Panc1 (cell line): ENCODE measurements around the gene ATP6V0D1. TPM values are rescaled to one million over a fixed set of nuclear protein-coding genes. Genes with fewer than 3 reads are reported as not detected.
"Not testable (repeated sequence)": the region's sequence is repeated elsewhere in the genome, so short reads cannot be mapped to it uniquely, and the experiment has no call there.

ENCODE experiments used
- ATAC-seq: fragments of 200-7000 bp; cut with Tn5 transposase; 2 replicates; pipeline ENCODE4 v1.9.1; 2020; ENCODE audit warnings: mild to moderate bottlenecking, moderate library complexity
- BruUV-seq: library from RNA; stranded (reverse); fragments of 400-500 nt; replicated peaks from 2 replicates; lab custom pipeline; 2021; lab: Mats Ljungman, UMichigan
- CTCF ChIA-PET: fragments of 300-600 bp; sonication (Branson Sonifier 250); formaldehyde crosslinking; loops from one replicate; lab custom pipeline; 2022; ENCODE audit warnings: antibody characterized with exemption; lab: Charles Lee
- POLR2A ChIA-PET: fragments of 300-600 bp; sonication (Branson Sonifier 250); formaldehyde crosslinking; loops from one replicate; lab custom pipeline; 2022; ENCODE audit warnings: antibody characterized with exemption; lab: Charles Lee
- DNase-seq: peaks from one replicate; pipeline ENCODE4 v3.0.0-alpha.2; 2010; ENCODE audit warnings: low read depth, low spot score
- H3K27ac ChIP-seq: 2 replicates; pipeline ENCODE4 v1.5.1; 2011; ENCODE audit warnings: mild to moderate bottlenecking, low read length, inconsistent platforms
- H3K27me3 ChIP-seq: fragments of 200-500 bp; sonication (Bioruptor generic); 2 replicates; pipeline ENCODE4 v1.6.0; 2014; ENCODE audit warnings: low read length, inconsistent platforms; ENCODE audit not compliant: control insufficient read depth, insufficient read depth
- H3K36me3 ChIP-seq: fragments of 200-500 bp; sonication (Bioruptor generic); 2 replicates; pipeline ENCODE4 v1.5.1; 2014; ENCODE audit warnings: inconsistent platforms, mild to moderate bottlenecking, low read length, moderate library complexity; ENCODE audit not compliant: control insufficient read depth, insufficient read depth
- H3K4me1 ChIP-seq: 2 replicates; pipeline ENCODE4 v1.5.1; 2011; ENCODE audit warnings: inconsistent platforms, mild to moderate bottlenecking, low read length, moderate library complexity; ENCODE audit not compliant: control insufficient read depth, insufficient read depth
- H3K4me3 ChIP-seq, 2 experiments: 2 replicates each; pipeline ENCODE4 v1.5.1; 2011 to 2012; ENCODE audit warnings: low read depth in 2 of 2, low read length in 2 of 2, mild to moderate bottlenecking in 2 of 2, inconsistent platforms in 1 of 2, moderate library complexity in 1 of 2
- H3K9me3 ChIP-seq: fragments of 200-500 bp; sonication (Bioruptor generic); 2 replicates; pipeline ENCODE4 v1.5.1; 2014; ENCODE audit warnings: low read depth, mild to moderate bottlenecking, inconsistent platforms, low read length, moderate library complexity; ENCODE audit not compliant: control insufficient read depth, insufficient read depth
- POLR2AphosphoS5 ChIP-seq: IDR thresholded peaks from 2 replicates; pipeline ENCODE4 v1.6.1; 2012; ENCODE audit warnings: mild to moderate bottlenecking, low read depth, low read length, moderate library complexity
- SIN3A ChIP-seq: IDR thresholded peaks from 2 replicates; pipeline ENCODE4 v1.6.1; 2012; ENCODE audit warnings: low read depth, mild to moderate bottlenecking, low read length, moderate library complexity, borderline replicate concordance; ENCODE audit not compliant: insufficient read depth
- TCF7L2 ChIP-seq: IDR thresholded peaks from 2 replicates; pipeline ENCODE4 v1.6.1; 2011; ENCODE audit warnings: mild to moderate bottlenecking, low read depth, low read length, inconsistent platforms
- in situ Hi-C: cut with HindIII; loops from 2 replicates; pipeline ENCODE4 v1.10.0; 2016; ENCODE audit warnings: low sequenced_read_pairs, low pct_unique_long_range_greater_than_20kb
- intact Hi-C: fragments of 100-400 bp; cut with micrococcal nuclease; formaldehyde crosslinking; loops from one replicate; pipeline ENCODE4 v1.10.0; 2022; ENCODE audit not compliant: unreplicated experiment
- total RNA-seq: library from RNA; stranded (reverse); gene quantifications from one replicate; pipeline ENCODE4 v1.2.1, GENCODE V29; 2021; ENCODE audit not compliant: unreplicated experiment
- TF ChIP-seq, protein P1 (sequence below): fragments of 450-650 bp; IDR thresholded peaks from 2 replicates; pipeline ENCODE4 v1.5.1; 2017; ENCODE audit warnings: mild to moderate bottlenecking
- TF ChIP-seq, protein P2 (sequence below), 2 experiments: IDR thresholded peaks; 2 replicates each; pipeline ENCODE4 v1.6.1; 2011 to 2012; ENCODE audit warnings: low read depth in 2 of 2, control low read depth in 1 of 2, low read length in 1 of 2, mild to moderate bottlenecking in 1 of 2, moderate library complexity in 1 of 2; ENCODE audit not compliant: insufficient read depth in 1 of 2

Gene ATP6V0D1
- total RNA-seq, 1 experiment from 2014 or later = 70.8 TPM

DNA sequence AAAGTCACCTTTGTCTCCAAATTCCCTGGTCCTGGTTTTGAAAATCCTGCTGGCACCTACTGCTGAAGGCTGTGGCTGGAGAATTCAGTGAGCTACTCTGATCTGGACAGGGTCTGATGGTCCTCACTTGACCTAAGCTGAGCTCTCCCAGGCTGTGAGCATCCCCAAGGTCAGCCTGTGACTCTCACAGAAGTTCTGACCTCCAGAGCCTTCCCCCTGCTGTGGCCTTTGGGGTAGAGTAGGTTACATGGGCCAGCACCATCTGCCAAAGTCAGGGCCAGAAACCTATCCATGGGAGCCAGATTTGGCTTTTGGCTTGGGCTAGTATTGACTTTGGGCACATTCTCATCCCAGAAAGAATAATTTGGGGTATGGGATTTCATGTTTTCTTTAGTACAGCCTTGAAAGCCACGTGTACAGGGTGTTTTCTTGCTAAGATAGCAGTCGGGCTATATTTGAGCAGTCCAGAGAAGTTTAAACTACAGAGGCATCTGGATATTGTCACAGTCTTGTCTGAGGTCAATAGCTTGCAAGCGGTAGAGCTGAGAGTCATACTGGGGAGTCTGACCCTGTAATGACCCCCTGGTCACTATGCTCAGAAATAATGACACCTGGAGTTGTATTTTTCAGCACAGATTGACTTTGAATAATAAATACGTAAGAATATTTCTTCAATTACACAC is 8.6 kb upstream of the ATP6V0D1 start:
- intact Hi-C loops = no loop called here
- in situ Hi-C loops = no loop called here
- Histone ChIP-seq H3K36me3 (no peaks in the 10 kb centered on the region), H3K4me1 (no peaks in the 10 kb centered on the region), H3K27me3 (no peaks in the 10 kb centered on the region), H3K27ac (no peak overlapping the region), H3K4me3 (no peak overlapping the region), H3K9me3 (no peaks in the 10 kb centered on the region)
- TF ChIP-seq POLR2AphosphoS5 (no peak), TCF7L2 (no peak), SIN3A (no peak)
- TF ChIP-seq, protein P1, sequence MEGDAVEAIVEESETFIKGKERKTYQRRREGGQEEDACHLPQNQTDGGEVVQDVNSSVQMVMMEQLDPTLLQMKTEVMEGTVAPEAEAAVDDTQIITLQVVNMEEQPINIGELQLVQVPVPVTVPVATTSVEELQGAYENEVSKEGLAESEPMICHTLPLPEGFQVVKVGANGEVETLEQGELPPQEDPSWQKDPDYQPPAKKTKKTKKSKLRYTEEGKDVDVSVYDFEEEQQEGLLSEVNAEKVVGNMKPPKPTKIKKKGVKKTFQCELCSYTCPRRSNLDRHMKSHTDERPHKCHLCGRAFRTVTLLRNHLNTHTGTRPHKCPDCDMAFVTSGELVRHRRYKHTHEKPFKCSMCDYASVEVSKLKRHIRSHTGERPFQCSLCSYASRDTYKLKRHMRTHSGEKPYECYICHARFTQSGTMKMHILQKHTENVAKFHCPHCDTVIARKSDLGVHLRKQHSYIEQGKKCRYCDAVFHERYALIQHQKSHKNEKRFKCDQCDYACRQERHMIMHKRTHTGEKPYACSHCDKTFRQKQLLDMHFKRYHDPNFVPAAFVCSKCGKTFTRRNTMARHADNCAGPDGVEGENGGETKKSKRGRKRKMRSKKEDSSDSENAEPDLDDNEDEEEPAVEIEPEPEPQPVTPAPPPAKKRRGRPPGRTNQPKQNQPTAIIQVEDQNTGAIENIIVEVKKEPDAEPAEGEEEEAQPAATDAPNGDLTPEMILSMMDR = no peak
- DNase-seq (no peak), ATAC-seq (no peak)
- CTCF ChIA-PET = interaction anchor here (0.6 to 0.7 kb wide), 2 partner anchors 23 to 27 kb away, joined by 4 read pairs; no protein-coding TSS in a partner anchor
- no TSS peak for BruUV-seq
- POLR2A ChIA-PET = interaction anchor here (0.9 kb wide), 1 partner anchor 8 kb away, joined by 3 read pairs; no protein-coding TSS in a partner anchor

DNA sequence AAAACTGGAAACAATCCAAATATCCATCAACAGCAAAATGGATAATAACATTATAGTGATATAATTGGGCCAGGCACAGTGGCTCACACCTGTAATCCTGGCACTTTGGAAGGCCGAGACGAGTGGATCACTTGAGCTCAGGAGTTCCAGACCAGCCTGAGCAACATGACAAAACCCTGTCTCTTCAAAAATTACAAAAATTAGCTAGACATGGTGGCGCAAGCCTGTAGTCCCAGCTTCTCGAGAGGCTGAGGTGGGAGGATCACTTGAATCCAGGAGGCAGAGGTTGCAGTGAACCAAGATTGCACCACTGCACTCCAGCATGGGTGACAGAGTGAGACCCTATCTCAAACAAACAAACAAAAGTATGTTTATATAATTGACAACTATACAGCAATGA is 6.6 kb upstream of the ATP6V0D1 start:
- CTCF ChIA-PET, H3K4me1 ChIP-seq, in situ Hi-C loops, H3K9me3 ChIP-seq, H3K27me3 ChIP-seq, DNase-seq, H3K27ac ChIP-seq, ATAC-seq, intact Hi-C loops, H3K36me3 ChIP-seq, H3K4me3 ChIP-seq, POLR2A ChIA-PET, BruUV-seq: not testable (repeated sequence)

DNA sequence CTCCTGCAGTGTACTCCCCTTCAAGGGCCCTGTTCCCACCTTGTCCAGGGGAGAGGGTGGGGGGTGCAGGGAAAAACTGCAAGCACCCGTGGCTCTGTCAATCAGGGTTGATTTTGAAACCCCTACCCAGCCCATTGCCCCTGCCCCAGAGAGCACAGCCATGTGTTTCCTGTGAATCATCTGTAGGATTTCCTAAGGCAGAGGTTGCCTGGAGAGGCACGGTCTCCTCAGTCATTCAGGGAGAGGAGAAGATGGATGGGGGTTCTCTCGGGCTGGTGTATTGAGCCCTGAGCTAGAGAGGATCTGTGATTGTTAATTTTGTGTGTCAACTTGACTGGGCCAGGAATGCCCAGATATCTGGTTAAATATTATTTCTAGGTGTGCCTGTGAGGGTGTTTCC is 5.8 kb upstream of the ATP6V0D1 start:
- Histone ChIP-seq H3K4me3 (no peak overlapping the region), H3K27me3 (no peaks in the 10 kb centered on the region), H3K9me3 (no peaks in the 10 kb centered on the region), H3K4me1 (0 out of 2 replicates have a peak, but pooled peaks cover under 1% of the 10 kb centered on the region), H3K36me3 (no peaks in the 10 kb centered on the region), H3K27ac (no peak overlapping the region)
- no TSS peak for BruUV-seq
- ChIA-PET POLR2A (no interaction called here), CTCF (no interaction called here)
- intact Hi-C loops (no loop called here), in situ Hi-C loops (no loop called here)
- ATAC-seq (no peak), DNase-seq (no peak)
- TF ChIP-seq, protein P1 = no peak
- TF ChIP-seq SIN3A (no peak), TCF7L2 (no peak), POLR2AphosphoS5 (no peak)
- TF ChIP-seq, protein P2, sequence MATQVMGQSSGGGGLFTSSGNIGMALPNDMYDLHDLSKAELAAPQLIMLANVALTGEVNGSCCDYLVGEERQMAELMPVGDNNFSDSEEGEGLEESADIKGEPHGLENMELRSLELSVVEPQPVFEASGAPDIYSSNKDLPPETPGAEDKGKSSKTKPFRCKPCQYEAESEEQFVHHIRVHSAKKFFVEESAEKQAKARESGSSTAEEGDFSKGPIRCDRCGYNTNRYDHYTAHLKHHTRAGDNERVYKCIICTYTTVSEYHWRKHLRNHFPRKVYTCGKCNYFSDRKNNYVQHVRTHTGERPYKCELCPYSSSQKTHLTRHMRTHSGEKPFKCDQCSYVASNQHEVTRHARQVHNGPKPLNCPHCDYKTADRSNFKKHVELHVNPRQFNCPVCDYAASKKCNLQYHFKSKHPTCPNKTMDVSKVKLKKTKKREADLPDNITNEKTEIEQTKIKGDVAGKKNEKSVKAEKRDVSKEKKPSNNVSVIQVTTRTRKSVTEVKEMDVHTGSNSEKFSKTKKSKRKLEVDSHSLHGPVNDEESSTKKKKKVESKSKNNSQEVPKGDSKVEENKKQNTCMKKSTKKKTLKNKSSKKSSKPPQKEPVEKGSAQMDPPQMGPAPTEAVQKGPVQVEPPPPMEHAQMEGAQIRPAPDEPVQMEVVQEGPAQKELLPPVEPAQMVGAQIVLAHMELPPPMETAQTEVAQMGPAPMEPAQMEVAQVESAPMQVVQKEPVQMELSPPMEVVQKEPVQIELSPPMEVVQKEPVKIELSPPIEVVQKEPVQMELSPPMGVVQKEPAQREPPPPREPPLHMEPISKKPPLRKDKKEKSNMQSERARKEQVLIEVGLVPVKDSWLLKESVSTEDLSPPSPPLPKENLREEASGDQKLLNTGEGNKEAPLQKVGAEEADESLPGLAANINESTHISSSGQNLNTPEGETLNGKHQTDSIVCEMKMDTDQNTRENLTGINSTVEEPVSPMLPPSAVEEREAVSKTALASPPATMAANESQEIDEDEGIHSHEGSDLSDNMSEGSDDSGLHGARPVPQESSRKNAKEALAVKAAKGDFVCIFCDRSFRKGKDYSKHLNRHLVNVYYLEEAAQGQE (IDR thresholded peaks at IDR 0.05; ENCODE audit: insufficient read depth in 1 of 2, low read depth in 2 of 2, low read length in 1 of 2) = no peak
